HepG2 (cell line): ENCODE measurements around the gene BFAR. TPM values are rescaled to one million over a fixed set of nuclear protein-coding genes. Genes with fewer than 3 reads are reported as not detected.
A peak's percentile ranks its signal among the peaks of the same experiment; 100 is the strongest.

Experiments used
- CEBPG ChIP-seq: IDR thresholded peaks from 2 replicates; pipeline ENCODE4 v1.6.1; 2016
- GATA4 ChIP-seq: sonication (generic); IDR thresholded peaks from 2 replicates; pipeline ENCODE4 v1.6.1; 2016; ENCODE audit warnings: antibody characterized with exemption, low read depth, borderline replicate concordance
- NFKBIZ ChIP-seq: IDR thresholded peaks from 2 replicates; pipeline ENCODE4 v1.6.1; 2018; ENCODE audit warnings: missing genetic modification reagents, missing compliant biosample characterization
- PAF1 ChIP-seq: IDR thresholded peaks from 2 replicates; pipeline ENCODE4 v1.6.1; 2016; ENCODE audit warnings: missing genetic modification reagents, missing compliant biosample characterization
- STAG1 ChIP-seq: sonication (generic); formaldehyde crosslinking; IDR thresholded peaks from 2 replicates; pipeline ENCODE4 v1.4.0; 2020; ENCODE audit warnings: missing genetic modification reagents
- ZNF496 ChIP-seq: sonication (generic); formaldehyde crosslinking; IDR thresholded peaks from 2 replicates; pipeline ENCODE4 v1.8.1; 2023; ENCODE audit warnings: mild to moderate bottlenecking, moderate library complexity, missing genetic modification reagents; ENCODE audit not compliant: insufficient replicate concordance
- ZNF703 ChIP-seq: sonication (generic); formaldehyde crosslinking; IDR thresholded peaks from 2 replicates; pipeline ENCODE4 v1.5.1; 2020; ENCODE audit warnings: missing genetic modification reagents, mild to moderate bottlenecking, moderate library complexity, borderline replicate concordance
- ZNF737 ChIP-seq: sonication (generic); formaldehyde crosslinking; IDR thresholded peaks from 2 replicates; pipeline ENCODE4 v1.5.0; 2020; ENCODE audit warnings: missing genetic modification reagents, mild to moderate bottlenecking, borderline replicate concordance
- polyA plus RNA-seq, 8 experiments: library from polyadenylated mRNA; depleted of rRNA in 3 of 8; stranded (reverse) in 7 of 8; unstranded in 1 of 8; fragments of >200 nt; fragmentation: Illumina TruSeq in 4 of 8; extraction: Trizol in 4 of 8; gene quantifications; 2 replicates each; pipeline versions ENCODE4 v1.2.1 to v1.2.3, GENCODE V29; 2011 to 2016; ENCODE audit warnings: low read depth in 4 of 8, missing spikeins in 1 of 8, mixed read lengths in 1 of 8; ENCODE audit not compliant: insufficient read depth in 1 of 8
- total RNA-seq, 5 experiments: library from RNA; depleted of rRNA; stranded (reverse); fragments of >200 nt; fragmentation: Illumina TruSeq; extraction: Trizol; gene quantifications; 2 replicates each; pipeline ENCODE4 v1.2.3, GENCODE V29; 2016; ENCODE audit warnings: low read depth in 1 of 5
- TF ChIP-seq, protein P1 (sequence below): sonication (generic); formaldehyde crosslinking; IDR thresholded peaks from 2 replicates; pipeline ENCODE4 v1.8.0; 2023; ENCODE audit warnings: mild to moderate bottlenecking, missing genetic modification reagents
- TF ChIP-seq, protein P2 (sequence below): sonication (generic); formaldehyde crosslinking; IDR thresholded peaks from 2 replicates; pipeline ENCODE4 v1.5.1; 2020; ENCODE audit warnings: mild to moderate bottlenecking, moderate library complexity, missing genetic modification reagents
- TF ChIP-seq, protein P3 (sequence below): sonication (generic); formaldehyde crosslinking; IDR thresholded peaks from 2 replicates; pipeline ENCODE4 v1.9.0; 2021; ENCODE audit warnings: mild to moderate bottlenecking, missing genetic modification reagents
- TF ChIP-seq, protein P4 (sequence below): sonication (generic); formaldehyde crosslinking; IDR thresholded peaks from 2 replicates; pipeline ENCODE4 v1.5.1; 2020; ENCODE audit warnings: missing genetic modification reagents, mild to moderate bottlenecking, borderline replicate concordance
- TF ChIP-seq, protein P5 (sequence below): sonication (generic); formaldehyde crosslinking; conservative IDR thresholded peaks from 2 replicates; pipeline ENCODE4 v1.4.0; 2020; ENCODE audit warnings: mild to moderate bottlenecking, missing genetic modification reagents, moderate library complexity

BFAR gene
- total and polyA plus RNA-seq, 2 of the 13 experiments (the other 11 are each of a cell fraction or from before 2014, with no cell fraction given) = 96.9 to 120 TPM

DNA sequence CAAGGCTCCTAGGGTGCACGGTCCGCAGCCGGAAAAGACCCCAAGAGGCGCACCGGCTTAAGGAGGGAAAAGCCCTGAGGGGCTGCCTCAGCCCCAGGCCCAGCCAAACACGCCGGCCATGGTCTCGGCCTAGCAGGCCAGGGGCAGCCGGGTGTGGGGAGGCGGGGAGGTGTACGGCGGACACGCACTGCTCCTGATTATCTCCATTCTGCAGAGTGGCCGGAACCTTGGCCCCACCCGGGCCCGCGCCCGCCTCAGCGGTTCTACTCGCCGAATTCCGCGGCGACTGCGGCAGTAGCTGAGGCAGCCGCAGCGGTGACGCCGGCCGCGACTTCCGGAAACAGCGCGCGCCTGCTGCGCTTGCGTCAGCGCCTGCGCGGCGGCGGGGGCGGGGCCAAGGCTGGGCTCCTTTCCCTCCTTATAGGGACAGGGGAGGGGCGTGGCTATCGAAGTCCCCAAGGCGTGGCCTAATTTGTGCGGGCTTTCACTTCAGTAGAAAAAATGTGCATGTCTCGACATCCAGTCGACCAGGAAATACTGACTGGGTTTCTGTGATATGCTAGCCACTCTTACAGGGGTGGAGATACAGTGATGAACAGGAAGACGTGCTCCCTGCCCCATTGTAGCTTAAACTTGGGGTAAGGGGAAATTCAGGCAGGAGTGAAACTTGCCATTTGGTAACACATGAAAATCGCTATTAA, 2.7 kb upstream of the BFAR start, which contains the start of gene PARN (continued):
- peak; percentile 84 for TF ChIP-seq GATA4
- TF ChIP-seq, protein P1, sequence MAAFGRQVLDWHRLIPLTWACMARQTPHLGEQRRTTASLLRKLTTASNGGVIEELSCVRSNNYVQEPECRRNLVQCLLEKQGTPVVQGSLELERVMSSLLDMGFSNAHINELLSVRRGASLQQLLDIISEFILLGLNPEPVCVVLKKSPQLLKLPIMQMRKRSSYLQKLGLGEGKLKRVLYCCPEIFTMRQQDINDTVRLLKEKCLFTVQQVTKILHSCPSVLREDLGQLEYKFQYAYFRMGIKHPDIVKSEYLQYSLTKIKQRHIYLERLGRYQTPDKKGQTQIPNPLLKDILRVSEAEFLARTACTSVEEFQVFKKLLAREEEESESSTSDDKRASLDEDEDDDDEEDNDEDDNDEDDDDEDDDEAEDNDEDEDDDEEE (CRISPR knock-in tag) = peak; percentile 97; the same call in 1 of the 2 replicates
- peak; percentile 56; the same call in 1 of the 2 replicates for TF ChIP-seq NFKBIZ
- TF ChIP-seq CEBPG (CRISPR knock-in tag) = peak; percentile 91
- TF ChIP-seq, protein P2, sequence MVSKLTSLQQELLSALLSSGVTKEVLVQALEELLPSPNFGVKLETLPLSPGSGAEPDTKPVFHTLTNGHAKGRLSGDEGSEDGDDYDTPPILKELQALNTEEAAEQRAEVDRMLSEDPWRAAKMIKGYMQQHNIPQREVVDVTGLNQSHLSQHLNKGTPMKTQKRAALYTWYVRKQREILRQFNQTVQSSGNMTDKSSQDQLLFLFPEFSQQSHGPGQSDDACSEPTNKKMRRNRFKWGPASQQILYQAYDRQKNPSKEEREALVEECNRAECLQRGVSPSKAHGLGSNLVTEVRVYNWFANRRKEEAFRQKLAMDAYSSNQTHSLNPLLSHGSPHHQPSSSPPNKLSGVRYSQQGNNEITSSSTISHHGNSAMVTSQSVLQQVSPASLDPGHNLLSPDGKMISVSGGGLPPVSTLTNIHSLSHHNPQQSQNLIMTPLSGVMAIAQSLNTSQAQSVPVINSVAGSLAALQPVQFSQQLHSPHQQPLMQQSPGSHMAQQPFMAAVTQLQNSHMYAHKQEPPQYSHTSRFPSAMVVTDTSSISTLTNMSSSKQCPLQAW (CRISPR knock-in tag) = no peak; the same call in none of the 2 replicates
- TF ChIP-seq ZNF703 = 0 out of 2 replicates have a peak, but pooled peaks have one; percentile 37
- peak; percentile 82; the same call in 1 of the 2 replicates for TF ChIP-seq ZNF737 (CRISPR knock-in tag)
- TF ChIP-seq ZNF496 (CRISPR knock-in tag) = no peak
- peak; percentile 31; the same call in 1 of the 2 replicates for TF ChIP-seq STAG1 (CRISPR knock-in tag)
- TF ChIP-seq, protein P3, sequence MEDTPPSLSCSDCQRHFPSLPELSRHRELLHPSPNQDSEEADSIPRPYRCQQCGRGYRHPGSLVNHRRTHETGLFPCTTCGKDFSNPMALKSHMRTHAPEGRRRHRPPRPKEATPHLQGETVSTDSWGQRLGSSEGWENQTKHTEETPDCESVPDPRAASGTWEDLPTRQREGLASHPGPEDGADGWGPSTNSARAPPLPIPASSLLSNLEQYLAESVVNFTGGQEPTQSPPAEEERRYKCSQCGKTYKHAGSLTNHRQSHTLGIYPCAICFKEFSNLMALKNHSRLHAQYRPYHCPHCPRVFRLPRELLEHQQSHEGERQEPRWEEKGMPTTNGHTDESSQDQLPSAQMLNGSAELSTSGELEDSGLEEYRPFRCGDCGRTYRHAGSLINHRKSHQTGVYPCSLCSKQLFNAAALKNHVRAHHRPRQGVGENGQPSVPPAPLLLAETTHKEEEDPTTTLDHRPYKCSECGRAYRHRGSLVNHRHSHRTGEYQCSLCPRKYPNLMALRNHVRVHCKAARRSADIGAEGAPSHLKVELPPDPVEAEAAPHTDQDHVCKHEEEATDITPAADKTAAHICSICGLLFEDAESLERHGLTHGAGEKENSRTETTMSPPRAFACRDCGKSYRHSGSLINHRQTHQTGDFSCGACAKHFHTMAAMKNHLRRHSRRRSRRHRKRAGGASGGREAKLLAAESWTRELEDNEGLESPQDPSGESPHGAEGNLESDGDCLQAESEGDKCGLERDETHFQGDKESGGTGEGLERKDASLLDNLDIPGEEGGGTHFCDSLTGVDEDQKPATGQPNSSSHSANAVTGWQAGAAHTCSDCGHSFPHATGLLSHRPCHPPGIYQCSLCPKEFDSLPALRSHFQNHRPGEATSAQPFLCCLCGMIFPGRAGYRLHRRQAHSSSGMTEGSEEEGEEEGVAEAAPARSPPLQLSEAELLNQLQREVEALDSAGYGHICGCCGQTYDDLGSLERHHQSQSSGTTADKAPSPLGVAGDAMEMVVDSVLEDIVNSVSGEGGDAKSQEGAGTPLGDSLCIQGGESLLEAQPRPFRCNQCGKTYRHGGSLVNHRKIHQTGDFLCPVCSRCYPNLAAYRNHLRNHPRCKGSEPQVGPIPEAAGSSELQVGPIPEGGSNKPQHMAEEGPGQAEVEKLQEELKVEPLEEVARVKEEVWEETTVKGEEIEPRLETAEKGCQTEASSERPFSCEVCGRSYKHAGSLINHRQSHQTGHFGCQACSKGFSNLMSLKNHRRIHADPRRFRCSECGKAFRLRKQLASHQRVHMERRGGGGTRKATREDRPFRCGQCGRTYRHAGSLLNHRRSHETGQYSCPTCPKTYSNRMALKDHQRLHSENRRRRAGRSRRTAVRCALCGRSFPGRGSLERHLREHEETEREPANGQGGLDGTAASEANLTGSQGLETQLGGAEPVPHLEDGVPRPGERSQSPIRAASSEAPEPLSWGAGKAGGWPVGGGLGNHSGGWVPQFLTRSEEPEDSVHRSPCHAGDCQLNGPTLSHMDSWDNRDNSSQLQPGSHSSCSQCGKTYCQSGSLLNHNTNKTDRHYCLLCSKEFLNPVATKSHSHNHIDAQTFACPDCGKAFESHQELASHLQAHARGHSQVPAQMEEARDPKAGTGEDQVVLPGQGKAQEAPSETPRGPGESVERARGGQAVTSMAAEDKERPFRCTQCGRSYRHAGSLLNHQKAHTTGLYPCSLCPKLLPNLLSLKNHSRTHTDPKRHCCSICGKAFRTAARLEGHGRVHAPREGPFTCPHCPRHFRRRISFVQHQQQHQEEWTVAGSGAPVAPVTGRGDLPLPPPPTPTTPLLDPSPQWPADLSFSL (CRISPR knock-in tag) = peak; percentile 75; the same call in 1 of the 2 replicates
- TF ChIP-seq, protein P4, sequence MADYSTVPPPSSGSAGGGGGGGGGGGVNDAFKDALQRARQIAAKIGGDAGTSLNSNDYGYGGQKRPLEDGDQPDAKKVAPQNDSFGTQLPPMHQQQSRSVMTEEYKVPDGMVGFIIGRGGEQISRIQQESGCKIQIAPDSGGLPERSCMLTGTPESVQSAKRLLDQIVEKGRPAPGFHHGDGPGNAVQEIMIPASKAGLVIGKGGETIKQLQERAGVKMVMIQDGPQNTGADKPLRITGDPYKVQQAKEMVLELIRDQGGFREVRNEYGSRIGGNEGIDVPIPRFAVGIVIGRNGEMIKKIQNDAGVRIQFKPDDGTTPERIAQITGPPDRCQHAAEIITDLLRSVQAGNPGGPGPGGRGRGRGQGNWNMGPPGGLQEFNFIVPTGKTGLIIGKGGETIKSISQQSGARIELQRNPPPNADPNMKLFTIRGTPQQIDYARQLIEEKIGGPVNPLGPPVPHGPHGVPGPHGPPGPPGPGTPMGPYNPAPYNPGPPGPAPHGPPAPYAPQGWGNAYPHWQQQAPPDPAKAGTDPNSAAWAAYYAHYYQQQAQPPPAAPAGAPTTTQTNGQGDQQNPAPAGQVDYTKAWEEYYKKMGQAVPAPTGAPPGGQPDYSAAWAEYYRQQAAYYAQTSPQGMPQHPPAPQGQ = no peak; the same call in 1 of the 2 replicates
- TF ChIP-seq, protein P5, sequence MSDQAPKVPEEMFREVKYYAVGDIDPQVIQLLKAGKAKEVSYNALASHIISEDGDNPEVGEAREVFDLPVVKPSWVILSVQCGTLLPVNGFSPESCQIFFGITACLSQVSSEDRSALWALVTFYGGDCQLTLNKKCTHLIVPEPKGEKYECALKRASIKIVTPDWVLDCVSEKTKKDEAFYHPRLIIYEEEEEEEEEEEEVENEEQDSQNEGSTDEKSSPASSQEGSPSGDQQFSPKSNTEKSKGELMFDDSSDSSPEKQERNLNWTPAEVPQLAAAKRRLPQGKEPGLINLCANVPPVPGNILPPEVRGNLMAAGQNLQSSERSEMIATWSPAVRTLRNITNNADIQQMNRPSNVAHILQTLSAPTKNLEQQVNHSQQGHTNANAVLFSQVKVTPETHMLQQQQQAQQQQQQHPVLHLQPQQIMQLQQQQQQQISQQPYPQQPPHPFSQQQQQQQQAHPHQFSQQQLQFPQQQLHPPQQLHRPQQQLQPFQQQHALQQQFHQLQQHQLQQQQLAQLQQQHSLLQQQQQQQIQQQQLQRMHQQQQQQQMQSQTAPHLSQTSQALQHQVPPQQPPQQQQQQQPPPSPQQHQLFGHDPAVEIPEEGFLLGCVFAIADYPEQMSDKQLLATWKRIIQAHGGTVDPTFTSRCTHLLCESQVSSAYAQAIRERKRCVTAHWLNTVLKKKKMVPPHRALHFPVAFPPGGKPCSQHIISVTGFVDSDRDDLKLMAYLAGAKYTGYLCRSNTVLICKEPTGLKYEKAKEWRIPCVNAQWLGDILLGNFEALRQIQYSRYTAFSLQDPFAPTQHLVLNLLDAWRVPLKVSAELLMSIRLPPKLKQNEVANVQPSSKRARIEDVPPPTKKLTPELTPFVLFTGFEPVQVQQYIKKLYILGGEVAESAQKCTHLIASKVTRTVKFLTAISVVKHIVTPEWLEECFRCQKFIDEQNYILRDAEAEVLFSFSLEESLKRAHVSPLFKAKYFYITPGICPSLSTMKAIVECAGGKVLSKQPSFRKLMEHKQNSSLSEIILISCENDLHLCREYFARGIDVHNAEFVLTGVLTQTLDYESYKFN = peak; percentile 55
- no peak for TF ChIP-seq PAF1 (CRISPR knock-in tag)
